GM19193 (cell line): ENCODE measurements around the gene METTL6.

Experiments used
- POLR2A ChIP-seq: IDR thresholded peaks from 4 replicates; pipeline ENCODE4 v1.6.1; 2011; ENCODE audit not compliant: insufficient read depth, insufficient read length; ENCODE audit errors: extremely low read depth

METTL6 gene

GRCh38 chr3:15453991-15454625 lies 26.8 kb upstream of the METTL6 start:
- no peak for TF ChIP-seq POLR2A

GRCh38 chr3:15453501-15453900 lies 26.2 kb upstream of the METTL6 start:
- no peak for TF ChIP-seq POLR2A

- TF ChIP-seq POLR2A: no peak
Measured at GRCh38 chr3:15452961-15453360, 25.6 kb upstream of the METTL6 start.

GRCh38 chr3:15452156-15452555 lies 24.8 kb upstream of the METTL6 start:
- TF ChIP-seq POLR2A: no peak

- TF ChIP-seq POLR2A: no peak
Measured at GRCh38 chr3:15451216-15452113, 24.1 kb upstream of the METTL6 start.

GRCh38 chr3:15450438-15451215 lies 23.3 kb upstream of the METTL6 start:
- no peak for TF ChIP-seq POLR2A

- no peak for TF ChIP-seq POLR2A
Measured at GRCh38 chr3:15449489-15450224, 22.3 kb upstream of the METTL6 start.

- TF ChIP-seq POLR2A: no peak
Measured at GRCh38 chr3:15443826-15444524, 16.6 kb upstream of the METTL6 start.

GRCh38 chr3:15440891-15441290 lies 13.5 kb upstream of the METTL6 start:
- TF ChIP-seq POLR2A: no peak

- TF ChIP-seq POLR2A: no peak
Measured at GRCh38 chr3:15439476-15439875, 12.1 kb upstream of the METTL6 start.

- no peak for TF ChIP-seq POLR2A
Measured at GRCh38 chr3:15438983-15439382, 11.6 kb upstream of the METTL6 start.

- no peak for TF ChIP-seq POLR2A
Measured at GRCh38 chr3:15436246-15436645, 8.9 kb upstream of the METTL6 start.

- TF ChIP-seq POLR2A: no peak
Measured at GRCh38 chr3:15434756-15435155, 7.4 kb upstream of the METTL6 start.

- no peak for TF ChIP-seq POLR2A
Measured at GRCh38 chr3:15433531-15433930, 6.2 kb upstream of the METTL6 start.
